GM12873 (cell line): ENCODE results near the gene NF1.

Experiments
- CTCF ChIP-seq: IDR thresholded peaks from 2 replicates; pipeline ENCODE4 v1.5.1; 2012; ENCODE audit warnings: low read depth, mild to moderate bottlenecking, moderate library complexity, low read length, control low read depth; ENCODE audit not compliant: insufficient read depth; ENCODE audit errors: missing control alignments

NF1 gene

DNA sequence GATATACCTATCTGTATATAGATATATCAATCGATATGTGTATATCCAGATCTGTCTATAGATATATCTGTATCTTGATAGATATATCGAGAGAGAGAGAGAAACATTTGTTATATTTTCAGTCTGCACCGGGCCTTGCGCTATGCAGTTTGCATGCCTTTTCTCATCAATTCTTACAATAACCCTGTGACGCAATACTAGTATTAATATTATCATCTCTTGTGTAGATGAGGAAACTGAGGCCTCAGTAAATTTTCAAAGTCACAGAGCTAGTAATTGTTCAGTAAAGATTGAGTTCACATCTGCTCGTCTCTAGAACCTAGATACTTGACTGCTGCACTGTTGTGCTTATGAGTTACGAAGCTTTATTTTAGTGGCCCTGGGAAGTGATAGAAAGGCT, 77.6 kb downstream of the NF1 start:
- TF ChIP-seq CTCF, result no peak

- TF ChIP-seq CTCF, result no peak
Measured at GRCh38 chr17:31174215-31174614, 79.4 kb downstream of the NF1 start.

DNA sequence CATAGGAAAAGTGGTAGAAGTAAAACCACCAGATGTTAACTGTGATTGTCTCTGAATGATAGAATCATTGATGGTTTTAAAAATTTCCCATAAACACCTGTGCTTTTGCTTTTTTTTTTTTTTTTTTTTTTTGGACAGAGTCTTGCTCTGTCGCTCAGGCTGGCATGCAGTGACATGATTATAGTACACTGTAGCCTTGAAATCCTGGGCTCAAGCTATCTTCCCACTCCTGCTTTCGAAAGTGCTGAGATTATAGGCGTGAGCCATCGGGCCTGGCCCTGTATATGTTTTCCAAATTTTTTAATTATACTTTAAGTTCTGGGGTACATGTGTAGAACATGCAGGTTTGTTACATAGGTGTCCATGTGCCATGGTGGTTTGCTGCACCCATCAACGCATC, 80.5 kb downstream of the NF1 start:
- TF ChIP-seq CTCF, result no peak

DNA sequence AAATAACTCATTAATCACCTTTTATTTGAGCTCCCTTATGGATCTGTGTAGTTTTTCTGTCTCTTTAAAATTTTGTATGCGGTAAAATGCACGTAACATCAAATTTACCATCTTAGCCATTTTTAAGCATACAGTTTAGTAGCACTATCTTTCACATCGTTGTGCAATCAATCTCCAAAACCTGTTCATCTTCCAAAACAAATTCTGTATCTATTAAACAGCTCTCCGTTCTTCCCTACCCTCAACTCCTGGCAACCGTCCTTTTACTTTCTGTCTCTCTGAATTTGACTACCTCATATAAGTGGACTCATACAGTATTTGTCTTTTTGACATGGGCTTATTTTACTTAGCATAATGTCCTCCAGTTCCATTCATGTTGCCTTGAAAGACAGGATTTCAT, 100.5 kb downstream of the NF1 start:
- no peak for TF ChIP-seq CTCF

- TF ChIP-seq CTCF, result no peak
Measured at GRCh38 chr17:31198026-31198425, 103.2 kb downstream of the NF1 start.

DNA sequence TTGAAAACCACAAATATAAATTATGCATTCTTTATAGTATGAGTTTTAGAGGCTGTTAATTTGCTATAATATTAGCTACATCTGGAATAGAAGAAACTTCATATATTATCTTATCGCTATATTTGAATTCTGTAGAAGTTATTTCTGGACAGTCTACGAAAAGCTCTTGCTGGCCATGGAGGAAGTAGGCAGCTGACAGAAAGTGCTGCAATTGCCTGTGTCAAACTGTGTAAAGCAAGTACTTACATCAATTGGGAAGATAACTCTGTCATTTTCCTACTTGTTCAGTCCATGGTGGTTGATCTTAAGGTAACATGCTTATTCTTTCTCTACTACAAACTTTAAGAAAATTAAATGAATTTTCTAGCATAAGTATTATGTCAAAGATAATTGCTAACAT, 105.5 kb downstream of the NF1 start:
- TF ChIP-seq CTCF, result no peak

DNA sequence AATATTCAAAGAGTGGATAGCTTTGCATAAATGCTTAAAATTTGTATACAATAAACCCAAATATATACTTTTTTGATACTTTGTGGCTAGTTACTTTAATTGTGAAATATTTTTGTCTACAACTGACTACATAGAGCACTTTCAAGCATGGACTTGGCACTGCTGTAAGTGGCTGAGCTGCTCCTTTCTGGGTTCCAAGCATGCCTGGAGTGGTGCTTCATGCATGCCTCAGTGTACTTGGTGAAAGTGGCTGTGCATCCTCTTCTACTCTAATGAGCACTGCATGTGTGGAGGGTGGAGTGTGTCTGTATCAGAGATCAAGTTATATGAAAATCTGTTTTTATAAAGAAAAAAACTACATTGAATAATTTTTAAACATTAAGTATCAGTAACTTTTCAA, 108.2 kb downstream of the NF1 start:
- TF ChIP-seq CTCF, result no peak

- no peak for TF ChIP-seq CTCF
Measured at GRCh38 chr17:31211352-31212012, 116.7 kb downstream of the NF1 start.
